ENCODE measurements around the gene ARHGEF28. TPM values are rescaled to one million over a fixed set of nuclear protein-coding genes. Genes with fewer than 3 reads are reported as not detected.

Gene ARHGEF28
- total and polyA plus RNA-seq, 4 donors, result 4.8 to 27.8 (median 12.7) TPM

DNA sequence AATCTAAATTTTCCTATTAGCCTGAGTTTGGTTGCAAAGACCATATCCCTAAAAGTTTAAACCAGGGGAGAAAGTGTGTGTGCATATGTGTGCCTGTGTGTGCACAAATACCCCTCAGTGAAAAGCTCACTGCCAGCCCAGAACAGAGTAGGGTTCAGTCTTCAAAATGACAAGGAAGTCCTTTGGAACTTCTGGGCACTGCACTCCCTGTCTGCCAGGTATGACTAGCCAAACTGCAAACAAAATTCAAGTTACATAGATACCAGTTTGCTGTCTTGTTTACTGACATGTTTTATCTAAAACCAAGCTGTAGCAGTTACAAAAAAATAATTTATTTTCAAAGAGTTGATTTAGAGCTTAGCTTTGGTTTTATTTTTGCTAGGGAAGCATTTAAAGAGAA, 100.1 kb downstream of the ARHGEF28 start:
- no peaks in the 10 kb centered on the region for H3K36me3 ChIP-seq (ENCODE audit: control insufficient read depth in 1 of 2, insufficient read depth in 2 of 2, low read length in 1 of 2)
- peaks cover 6 to 8% of the 10 kb centered on the region in 2 donors for H3K4me1 ChIP-seq (ENCODE audit: control insufficient read depth in 1 of 2, insufficient read depth in 2 of 2, low read length in 2 of 2)
- H3K9me3 ChIP-seq (ENCODE audit: control insufficient read depth, low read length), result no peaks in the 10 kb centered on the region
- ATAC-seq (ENCODE audit: low FRiP score), result no peak
- H3K4me3 ChIP-seq (ENCODE audit: low read length in 2 of 2), result no peak overlapping the region
- no peaks in the 10 kb centered on the region for H3K27me3 ChIP-seq (ENCODE audit: control insufficient read depth in 1 of 2, insufficient read depth in 2 of 2, low read length in 1 of 2)
- DNase-seq, result no peak
- H3K27ac ChIP-seq (ENCODE audit: low read depth in 1 of 2, low read length in 2 of 2), result peak overlapping the region in 1 of 2 donors; percentile 33
- intact Hi-C loops (cut with DNase I), result no loop called here

DNA sequence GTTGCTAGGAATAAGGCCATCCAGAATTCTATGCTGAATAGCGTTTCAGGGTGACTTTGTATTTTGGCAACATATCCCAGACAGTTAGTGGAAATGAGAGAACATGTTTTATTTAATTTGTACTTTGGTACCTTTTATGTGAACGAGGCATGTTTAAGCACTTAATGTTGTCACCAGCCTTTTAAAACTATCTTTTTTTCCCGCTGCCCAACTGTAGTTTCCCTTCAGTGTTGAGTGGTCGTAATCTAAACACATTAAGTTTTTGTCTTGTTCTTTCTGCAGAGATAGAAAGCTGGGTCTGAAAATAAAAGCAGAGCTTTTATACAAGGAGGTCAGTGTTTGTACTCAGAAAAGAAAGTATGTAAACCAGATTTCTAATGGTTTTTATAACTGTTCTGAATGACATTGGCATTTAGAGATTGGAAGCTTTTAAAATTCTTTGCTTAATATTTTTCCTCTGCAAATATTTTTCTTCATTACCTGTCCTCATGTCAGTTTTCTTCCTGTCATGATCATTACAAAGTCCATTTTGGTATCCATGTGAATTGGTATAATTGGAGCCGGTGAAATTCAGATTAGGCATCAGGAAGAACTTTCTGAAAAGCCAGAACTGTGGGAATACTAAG, 100.7 kb downstream of the ARHGEF28 start:
- no peaks in the 10 kb centered on the region for H3K36me3 ChIP-seq (ENCODE audit: control insufficient read depth in 1 of 2, insufficient read depth in 2 of 2, low read length in 1 of 2)
- ATAC-seq (ENCODE audit: low FRiP score) (no peak), DNase-seq (no peak)
- no peaks in the 10 kb centered on the region for H3K27me3 ChIP-seq (ENCODE audit: control insufficient read depth in 1 of 2, insufficient read depth in 2 of 2, low read length in 1 of 2)
- WGBS, 2 donors, result 62 to 68% methylated on average over 5 of the region's 5 CpGs
- no peak overlapping the region for H3K4me3 ChIP-seq (ENCODE audit: low read length in 2 of 2)
- intact Hi-C loops (cut with DNase I), result no loop called here
- peaks cover 6 to 8% of the 10 kb centered on the region in 2 donors for H3K4me1 ChIP-seq (ENCODE audit: control insufficient read depth in 1 of 2, insufficient read depth in 2 of 2, low read length in 2 of 2)
- H3K27ac ChIP-seq (ENCODE audit: low read depth in 1 of 2, low read length in 2 of 2), result no peak overlapping the region
- no peaks in the 10 kb centered on the region for H3K9me3 ChIP-seq (ENCODE audit: control insufficient read depth, low read length)

GRCh38 chr5:73727470-73727869, 101.5 kb downstream of the ARHGEF28 start:
- Histone ChIP-seq H3K4me3 (ENCODE audit: low read length in 2 of 2) (no peak overlapping the region), H3K4me1 (ENCODE audit: control insufficient read depth in 1 of 2, insufficient read depth in 2 of 2, low read length in 2 of 2) (peaks cover 6 to 8% of the 10 kb centered on the region in 2 donors), H3K36me3 (ENCODE audit: control insufficient read depth in 1 of 2, insufficient read depth in 2 of 2, low read length in 1 of 2) (no peaks in the 10 kb centered on the region), H3K27me3 (ENCODE audit: control insufficient read depth in 1 of 2, insufficient read depth in 2 of 2, low read length in 1 of 2) (no peaks in the 10 kb centered on the region), H3K27ac (ENCODE audit: low read depth in 1 of 2, low read length in 2 of 2) (peak overlapping the region in 1 of 2 donors; percentile 32), H3K9me3 (ENCODE audit: control insufficient read depth, low read length) (no peaks in the 10 kb centered on the region)
- whole genome bisulfite sequencing, 2 donors, result 82 to 85% methylated on average over 1 of the region's 1 CpG
- DNase-seq (no peak), ATAC-seq (ENCODE audit: low FRiP score) (no peak)
- intact Hi-C loops (cut with DNase I), result no loop called here

GRCh38 chr5:73728493-73729273, 102.7 kb downstream of the ARHGEF28 start:
- no peak for DNase-seq
- Histone ChIP-seq H3K9me3 (ENCODE audit: control insufficient read depth, low read length) (no peaks in the 10 kb centered on the region), H3K4me1 (ENCODE audit: control insufficient read depth in 1 of 2, insufficient read depth in 2 of 2, low read length in 2 of 2) (peaks cover 6 to 8% of the 10 kb centered on the region in 2 donors), H3K27ac (ENCODE audit: low read depth in 1 of 2, low read length in 2 of 2) (peak overlapping the region; percentile 61 to 77), H3K36me3 (ENCODE audit: control insufficient read depth in 1 of 2, insufficient read depth in 2 of 2, low read length in 1 of 2) (no peaks in the 10 kb centered on the region), H3K27me3 (ENCODE audit: control insufficient read depth in 1 of 2, insufficient read depth in 2 of 2, low read length in 1 of 2) (no peaks in the 10 kb centered on the region), H3K4me3 (ENCODE audit: low read length in 2 of 2) (no peak overlapping the region)
- intact Hi-C loops (cut with DNase I), result no loop called here
- whole genome bisulfite sequencing, 2 donors, result 18 to 22% methylated on average over 7 of the region's 7 CpGs
- ATAC-seq (ENCODE audit: low FRiP score), result peak; percentile 68

DNA sequence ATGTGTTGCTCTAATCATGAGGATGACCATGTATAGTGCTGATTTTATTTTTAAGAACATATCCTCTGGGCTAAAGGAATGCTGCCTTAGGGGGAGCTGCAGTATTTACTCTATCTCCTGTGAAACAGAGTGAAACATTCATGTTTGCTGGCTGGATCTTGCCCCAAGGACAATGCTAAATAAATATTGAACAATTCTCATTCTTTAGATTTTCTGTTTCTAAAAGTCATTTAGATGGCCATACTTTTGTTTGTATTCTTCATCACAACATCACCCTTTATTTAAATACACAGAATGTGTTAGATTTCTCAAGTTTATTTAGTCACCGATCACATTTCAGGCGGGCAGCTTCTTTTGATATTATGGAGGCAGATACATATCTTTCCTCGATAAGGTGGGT, 103.3 kb downstream of the ARHGEF28 start:
- H3K27ac ChIP-seq (ENCODE audit: low read depth in 1 of 2, low read length in 2 of 2), result peak overlapping the region; percentile 61 to 67
- no peak overlapping the region for H3K4me3 ChIP-seq (ENCODE audit: low read length in 2 of 2)
- peaks cover 6 to 8% of the 10 kb centered on the region in 2 donors for H3K4me1 ChIP-seq (ENCODE audit: control insufficient read depth in 1 of 2, insufficient read depth in 2 of 2, low read length in 2 of 2)
- H3K27me3 ChIP-seq (ENCODE audit: control insufficient read depth in 1 of 2, insufficient read depth in 2 of 2, low read length in 1 of 2), result no peaks in the 10 kb centered on the region
- H3K36me3 ChIP-seq (ENCODE audit: control insufficient read depth in 1 of 2, insufficient read depth in 2 of 2, low read length in 1 of 2), result no peaks in the 10 kb centered on the region
- no peaks in the 10 kb centered on the region for H3K9me3 ChIP-seq (ENCODE audit: control insufficient read depth, low read length)
- DNase-seq, result no peak
- intact Hi-C loops (cut with DNase I), result no loop called here
- WGBS, 2 donors, result 90 to 92% methylated on average over 3 of the region's 3 CpGs
- no peak for ATAC-seq (ENCODE audit: low FRiP score)

DNA sequence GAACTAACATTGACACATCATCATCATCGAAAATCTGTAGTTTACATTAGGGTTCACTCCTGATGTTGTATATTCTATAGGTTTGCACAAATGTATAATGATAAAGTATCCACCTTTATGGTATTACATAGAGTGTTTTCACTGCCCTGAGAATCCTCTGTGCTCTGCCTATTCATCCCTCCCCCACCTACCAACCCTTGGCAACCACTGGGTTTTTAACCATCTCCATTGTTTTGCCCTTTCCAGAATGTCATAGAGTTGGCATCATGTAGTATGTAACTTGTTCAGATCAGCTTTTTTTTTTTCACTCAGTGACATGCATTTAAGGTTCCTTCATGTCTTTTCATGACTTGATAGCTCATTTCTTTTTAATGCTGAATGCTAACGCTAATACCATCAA, 106.0 kb downstream of the ARHGEF28 start:
- no peaks in the 10 kb centered on the region for H3K27me3 ChIP-seq (ENCODE audit: control insufficient read depth in 1 of 2, insufficient read depth in 2 of 2, low read length in 1 of 2)
- WGBS, 2 donors, result 95 to 97% methylated on average over 2 of the region's 2 CpGs
- H3K4me3 ChIP-seq (ENCODE audit: low read length in 2 of 2), result no peak overlapping the region
- DNase-seq (no peak), ATAC-seq (ENCODE audit: low FRiP score) (no peak)
- no peaks in the 10 kb centered on the region for H3K9me3 ChIP-seq (ENCODE audit: control insufficient read depth, low read length)
- H3K27ac ChIP-seq (ENCODE audit: low read depth in 1 of 2, low read length in 2 of 2), result no peak overlapping the region
- no peaks in the 10 kb centered on the region for H3K36me3 ChIP-seq (ENCODE audit: control insufficient read depth in 1 of 2, insufficient read depth in 2 of 2, low read length in 1 of 2)
- peaks cover 7 to 8% of the 10 kb centered on the region in 2 donors for H3K4me1 ChIP-seq (ENCODE audit: control insufficient read depth in 1 of 2, insufficient read depth in 2 of 2, low read length in 2 of 2)
- intact Hi-C loops (cut with DNase I), result no loop called here

DNA sequence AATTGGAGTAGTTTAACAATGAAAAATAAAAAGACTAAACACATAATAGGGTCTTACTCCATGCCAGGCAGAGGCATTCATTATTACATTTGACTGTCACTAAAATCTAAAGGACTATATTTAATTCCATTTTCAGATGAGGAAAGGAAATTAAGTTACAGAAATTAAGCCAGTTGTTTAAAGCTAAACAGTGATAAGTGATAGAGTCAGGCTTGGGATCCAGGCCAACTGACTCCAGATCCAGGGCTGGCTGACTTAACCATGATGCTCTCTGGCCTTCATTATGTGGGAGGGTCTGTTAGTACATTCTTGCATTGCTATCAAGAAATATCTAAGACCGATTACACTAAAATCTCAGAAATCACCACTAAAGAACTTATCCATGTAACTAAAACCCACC, 107.2 kb downstream of the ARHGEF28 start:
- H3K9me3 ChIP-seq (ENCODE audit: control insufficient read depth, low read length), result no peaks in the 10 kb centered on the region
- H3K4me1 ChIP-seq (ENCODE audit: control insufficient read depth in 1 of 2, insufficient read depth in 2 of 2, low read length in 2 of 2), result peaks cover 4% of the 10 kb centered on the region in 2 donors
- no peaks in the 10 kb centered on the region for H3K27me3 ChIP-seq (ENCODE audit: control insufficient read depth in 1 of 2, insufficient read depth in 2 of 2, low read length in 1 of 2)
- no peaks in the 10 kb centered on the region for H3K36me3 ChIP-seq (ENCODE audit: control insufficient read depth in 1 of 2, insufficient read depth in 2 of 2, low read length in 1 of 2)
- ATAC-seq (ENCODE audit: low FRiP score), result no peak
- H3K4me3 ChIP-seq (ENCODE audit: low read length in 2 of 2), result no peak overlapping the region
- intact Hi-C loops (cut with DNase I), result no loop called here
- no peak for DNase-seq
- WGBS, 2 donors, result 51 to 59% methylated on average over 1 of the region's 1 CpG
- H3K27ac ChIP-seq (ENCODE audit: low read depth in 1 of 2, low read length in 2 of 2), result no peak overlapping the region

GRCh38 chr5:73735032-73735734, 109.2 kb downstream of the ARHGEF28 start:
- H3K36me3 ChIP-seq (ENCODE audit: control insufficient read depth in 1 of 2, insufficient read depth in 2 of 2, low read length in 1 of 2), result no peaks in the 10 kb centered on the region
- no peak for DNase-seq
- H3K27me3 ChIP-seq (ENCODE audit: control insufficient read depth in 1 of 2, insufficient read depth in 2 of 2, low read length in 1 of 2), result no peaks in the 10 kb centered on the region
- H3K4me1 ChIP-seq (ENCODE audit: control insufficient read depth in 1 of 2, insufficient read depth in 2 of 2, low read length in 2 of 2), result peaks cover 0 to 1% of the 10 kb centered on the region in 2 donors
- intact Hi-C loops (cut with DNase I), result no loop called here
- H3K4me3 ChIP-seq (ENCODE audit: low read length in 2 of 2), result no peak overlapping the region
- no peak for ATAC-seq (ENCODE audit: low FRiP score)
- 48 to 51% methylated on average over 4 of the region's 4 CpGs for WGBS, 2 donors
- no peaks in the 10 kb centered on the region for H3K9me3 ChIP-seq (ENCODE audit: control insufficient read depth, low read length)
- peak overlapping the region in 1 of 2 donors; percentile 88 for H3K27ac ChIP-seq (ENCODE audit: low read depth in 1 of 2, low read length in 2 of 2)
